Neural cell (in vitro differentiated cells): Measurements from ENCODE around the gene REEP6. TPM values are rescaled to one million over a fixed set of nuclear protein-coding genes. Genes with fewer than 3 reads are reported as not detected.

Experiments used
- H2AFZ ChIP-seq: fragments of 200-600, 300-800 bp; sonication (generic), shearing (Covaris generic); 2 replicates; pipeline ENCODE4 v1.6.0; 2014; ENCODE audit warnings: low read depth, mild to moderate bottlenecking, antibody characterized with exemption, low read length, moderate library complexity
- H3F3A ChIP-seq: fragments of 200-600 bp; shearing (Covaris generic); 2 replicates; pipeline ENCODE4 v1.6.1; 2016; ENCODE audit warnings: mild to moderate bottlenecking, moderate library complexity, mixed read lengths, antibody characterized with exemption, low read length; ENCODE audit not compliant: insufficient read depth, poor library complexity, severe bottlenecking
- H3K27ac ChIP-seq: fragments of 200-600, 300-800 bp; sonication (generic), shearing (Covaris generic); 2 replicates; pipeline ENCODE4 v1.5.1; 2014; ENCODE audit warnings: mild to moderate bottlenecking, low read length, moderate library complexity
- H3K27me3 ChIP-seq: fragments of 300-800, 200-600 bp; sonication (generic), shearing (Covaris generic); 2 replicates; pipeline ENCODE4 v1.6.0; 2014; ENCODE audit warnings: mild to moderate bottlenecking, low read depth, low read length, moderate library complexity; ENCODE audit not compliant: insufficient read depth
- H3K36me3 ChIP-seq: fragments of 300-800, 200-600 bp; sonication (generic), shearing (Covaris generic); 2 replicates; pipeline ENCODE4 v1.5.1; 2014; ENCODE audit warnings: mild to moderate bottlenecking, antibody characterized with exemption, low read length, moderate library complexity; ENCODE audit not compliant: insufficient read depth
- H3K4me2 ChIP-seq: fragments of 300-800, 200-600 bp; sonication (generic), shearing (Covaris generic); 2 replicates; pipeline ENCODE4 v1.6.0; 2014; ENCODE audit warnings: mild to moderate bottlenecking, low read length
- H3K4me3 ChIP-seq: fragments of 300-800, 200-600 bp; sonication (generic), shearing (Covaris generic); 2 replicates; pipeline ENCODE4 v1.5.1; 2014; ENCODE audit warnings: mild to moderate bottlenecking, low read length, moderate library complexity
- H3K79me2 ChIP-seq: fragments of 200-600 bp; shearing (Covaris generic); replicated peaks from 2 replicates; pipeline ENCODE4 v1.6.0; 2014; ENCODE audit warnings: mild to moderate bottlenecking, low read length, moderate library complexity; ENCODE audit not compliant: insufficient read depth
- H3K9ac ChIP-seq: fragments of 300-800, 200-600 bp; sonication (generic), shearing (Covaris generic); 2 replicates; pipeline ENCODE4 v1.6.1; 2016; ENCODE audit warnings: mild to moderate bottlenecking, low read length, mixed read lengths
- H3K9me2 ChIP-seq: fragments of 200-600 bp; shearing (Covaris generic); 2 replicates; pipeline ENCODE4 v1.6.1; 2016; ENCODE audit warnings: mild to moderate bottlenecking, low read length, mixed read lengths; ENCODE audit not compliant: insufficient read depth
- H3K9me3 ChIP-seq: fragments of 200-600, 300-800 bp; sonication (generic), shearing (Covaris generic); 2 replicates; pipeline ENCODE4 v1.6.1; 2016; ENCODE audit warnings: mild to moderate bottlenecking, mixed run types, low read length, moderate library complexity, mixed read lengths
- H4K20me1 ChIP-seq: fragments of 200-600 bp; shearing (Covaris generic); 2 replicates; pipeline ENCODE4 v1.6.1; 2016; ENCODE audit warnings: mild to moderate bottlenecking, mixed run types; ENCODE audit not compliant: insufficient read depth
- EP300 ChIP-seq: fragments of 450-650 bp; conservative IDR thresholded peaks from 2 replicates; pipeline ENCODE4 v1.6.1; 2014; ENCODE audit warnings: antibody characterized with exemption, mild to moderate bottlenecking, moderate library complexity; ENCODE audit not compliant: poor library complexity, severe bottlenecking
- EZH2 ChIP-seq: fragments of 200-600, 300-800 bp; shearing (Covaris generic), sonication (generic); IDR thresholded peaks from 2 replicates; pipeline ENCODE4 v1.6.1; 2014; ENCODE audit warnings: antibody characterized with exemption, low read length, borderline replicate concordance, mild to moderate bottlenecking; ENCODE audit not compliant: insufficient read depth, poor library complexity, severe bottlenecking
- MXI1 ChIP-seq: fragments of 450-650 bp; conservative IDR thresholded peaks from 2 replicates; pipeline ENCODE4 v1.6.1; 2014; ENCODE audit warnings: antibody characterized with exemption, mild to moderate bottlenecking; ENCODE audit not compliant: poor library complexity, severe bottlenecking
- POLR2AphosphoS5 ChIP-seq: IDR thresholded peaks from 2 replicates; pipeline ENCODE4 v1.6.1; 2012
- RAD21 ChIP-seq: fragments of 450-650 bp; conservative IDR thresholded peaks from 2 replicates; pipeline ENCODE4 v1.6.1; 2014; ENCODE audit warnings: antibody characterized with exemption, mild to moderate bottlenecking, moderate library complexity
- SMC3 ChIP-seq: fragments of 450-650 bp; conservative IDR thresholded peaks from 2 replicates; pipeline ENCODE4 v1.6.1; 2014; ENCODE audit warnings: antibody characterized with exemption, mild to moderate bottlenecking, moderate library complexity; ENCODE audit not compliant: poor library complexity
- TAF1 ChIP-seq: IDR thresholded peaks from 2 replicates; pipeline ENCODE4 v1.6.1; 2012; ENCODE audit warnings: low read depth
- polyA plus RNA-seq: library from polyadenylated mRNA; depleted of rRNA; stranded (reverse); fragments of >200 nt; gene quantifications from 2 replicates; pipeline ENCODE4 v1.2.3, GENCODE V29; 2014
- TF ChIP-seq, protein P1 (sequence below): fragments of 450-650 bp; IDR thresholded peaks from 2 replicates; pipeline ENCODE4 v1.5.1; 2014; ENCODE audit warnings: antibody characterized with exemption, mild to moderate bottlenecking, moderate library complexity; ENCODE audit not compliant: poor library complexity, severe bottlenecking
- TF ChIP-seq, protein P2 (sequence below): IDR thresholded peaks from 2 replicates; pipeline ENCODE4 v1.6.1; 2012; ENCODE audit warnings: borderline replicate concordance

The REEP6 gene
- polyA plus RNA-seq, 1 donor from 2014 or later: 10.7 TPM

DNA sequence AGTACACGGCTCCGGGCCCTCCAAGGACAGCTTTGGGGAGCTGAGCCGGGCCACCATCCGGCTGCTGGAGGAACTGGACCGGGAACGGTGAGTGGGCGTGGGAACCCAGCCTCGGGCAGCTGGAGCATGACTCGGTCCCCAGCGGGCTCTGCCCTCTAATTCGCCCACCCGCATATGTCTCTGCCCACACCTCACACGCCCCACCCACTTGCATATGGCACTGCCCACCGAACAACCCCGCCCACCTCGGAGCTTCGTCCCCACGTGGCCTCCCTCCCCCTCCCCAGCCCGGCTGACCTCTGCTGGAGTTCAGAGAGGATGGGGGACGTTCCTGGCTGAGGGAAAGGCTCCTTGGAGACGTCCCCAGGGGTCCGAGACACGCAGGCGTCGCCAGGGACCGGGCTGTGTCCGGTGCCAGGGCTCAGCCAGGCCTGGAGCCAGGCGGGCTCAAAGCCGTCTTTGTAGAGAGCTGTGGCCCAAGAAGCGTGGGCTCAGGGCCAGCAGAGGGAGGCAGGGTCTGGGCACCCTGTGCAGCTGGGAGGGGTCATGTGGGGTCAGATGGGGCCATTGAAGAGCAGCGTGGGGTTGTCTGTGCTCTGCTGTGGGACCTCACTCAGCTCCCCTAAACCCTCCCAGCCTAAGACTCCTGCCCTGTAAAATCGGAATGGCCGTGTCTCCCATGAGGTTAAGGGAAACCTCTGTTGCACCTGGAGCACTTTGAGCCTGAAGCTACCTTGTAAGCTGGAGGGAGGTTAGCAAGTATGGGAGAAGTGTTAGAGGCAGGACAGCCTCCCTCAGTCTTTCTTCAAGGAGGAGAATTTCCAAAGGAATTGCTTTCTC lies 37.2 kb upstream of the REEP6 start:
- peaks cover 4% of the 10 kb centered on the region for H3K36me3 ChIP-seq
- H2AFZ ChIP-seq: no peak overlapping the region
- H3K27me3 ChIP-seq: no peaks in the 10 kb centered on the region
- H3K9me2 ChIP-seq: no peaks in the 10 kb centered on the region
- no peak overlapping the region for H3K4me2 ChIP-seq
- H3K79me2 ChIP-seq: peaks cover 74% of the 10 kb centered on the region
- no peak overlapping the region for H3K27ac ChIP-seq
- peaks cover 30% of the 10 kb centered on the region for H4K20me1 ChIP-seq
- peak overlapping the region; percentile 77 for H3K4me3 ChIP-seq
- peak overlapping the region; percentile 99 for H3K9ac ChIP-seq
- H3F3A ChIP-seq: no peaks in the 10 kb centered on the region
- H3K9me3 ChIP-seq: no peaks in the 10 kb centered on the region
- TF ChIP-seq, protein P1, sequence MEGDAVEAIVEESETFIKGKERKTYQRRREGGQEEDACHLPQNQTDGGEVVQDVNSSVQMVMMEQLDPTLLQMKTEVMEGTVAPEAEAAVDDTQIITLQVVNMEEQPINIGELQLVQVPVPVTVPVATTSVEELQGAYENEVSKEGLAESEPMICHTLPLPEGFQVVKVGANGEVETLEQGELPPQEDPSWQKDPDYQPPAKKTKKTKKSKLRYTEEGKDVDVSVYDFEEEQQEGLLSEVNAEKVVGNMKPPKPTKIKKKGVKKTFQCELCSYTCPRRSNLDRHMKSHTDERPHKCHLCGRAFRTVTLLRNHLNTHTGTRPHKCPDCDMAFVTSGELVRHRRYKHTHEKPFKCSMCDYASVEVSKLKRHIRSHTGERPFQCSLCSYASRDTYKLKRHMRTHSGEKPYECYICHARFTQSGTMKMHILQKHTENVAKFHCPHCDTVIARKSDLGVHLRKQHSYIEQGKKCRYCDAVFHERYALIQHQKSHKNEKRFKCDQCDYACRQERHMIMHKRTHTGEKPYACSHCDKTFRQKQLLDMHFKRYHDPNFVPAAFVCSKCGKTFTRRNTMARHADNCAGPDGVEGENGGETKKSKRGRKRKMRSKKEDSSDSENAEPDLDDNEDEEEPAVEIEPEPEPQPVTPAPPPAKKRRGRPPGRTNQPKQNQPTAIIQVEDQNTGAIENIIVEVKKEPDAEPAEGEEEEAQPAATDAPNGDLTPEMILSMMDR: no peak
- TF ChIP-seq EP300: no peak
- TF ChIP-seq, protein P2, sequence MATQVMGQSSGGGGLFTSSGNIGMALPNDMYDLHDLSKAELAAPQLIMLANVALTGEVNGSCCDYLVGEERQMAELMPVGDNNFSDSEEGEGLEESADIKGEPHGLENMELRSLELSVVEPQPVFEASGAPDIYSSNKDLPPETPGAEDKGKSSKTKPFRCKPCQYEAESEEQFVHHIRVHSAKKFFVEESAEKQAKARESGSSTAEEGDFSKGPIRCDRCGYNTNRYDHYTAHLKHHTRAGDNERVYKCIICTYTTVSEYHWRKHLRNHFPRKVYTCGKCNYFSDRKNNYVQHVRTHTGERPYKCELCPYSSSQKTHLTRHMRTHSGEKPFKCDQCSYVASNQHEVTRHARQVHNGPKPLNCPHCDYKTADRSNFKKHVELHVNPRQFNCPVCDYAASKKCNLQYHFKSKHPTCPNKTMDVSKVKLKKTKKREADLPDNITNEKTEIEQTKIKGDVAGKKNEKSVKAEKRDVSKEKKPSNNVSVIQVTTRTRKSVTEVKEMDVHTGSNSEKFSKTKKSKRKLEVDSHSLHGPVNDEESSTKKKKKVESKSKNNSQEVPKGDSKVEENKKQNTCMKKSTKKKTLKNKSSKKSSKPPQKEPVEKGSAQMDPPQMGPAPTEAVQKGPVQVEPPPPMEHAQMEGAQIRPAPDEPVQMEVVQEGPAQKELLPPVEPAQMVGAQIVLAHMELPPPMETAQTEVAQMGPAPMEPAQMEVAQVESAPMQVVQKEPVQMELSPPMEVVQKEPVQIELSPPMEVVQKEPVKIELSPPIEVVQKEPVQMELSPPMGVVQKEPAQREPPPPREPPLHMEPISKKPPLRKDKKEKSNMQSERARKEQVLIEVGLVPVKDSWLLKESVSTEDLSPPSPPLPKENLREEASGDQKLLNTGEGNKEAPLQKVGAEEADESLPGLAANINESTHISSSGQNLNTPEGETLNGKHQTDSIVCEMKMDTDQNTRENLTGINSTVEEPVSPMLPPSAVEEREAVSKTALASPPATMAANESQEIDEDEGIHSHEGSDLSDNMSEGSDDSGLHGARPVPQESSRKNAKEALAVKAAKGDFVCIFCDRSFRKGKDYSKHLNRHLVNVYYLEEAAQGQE: no peak
- TF ChIP-seq SMC3: no peak
- no peak for TF ChIP-seq POLR2AphosphoS5
- no peak for TF ChIP-seq TAF1
- TF ChIP-seq MXI1: no peak
- TF ChIP-seq RAD21: no peak
- TF ChIP-seq EZH2: no peak

DNA sequence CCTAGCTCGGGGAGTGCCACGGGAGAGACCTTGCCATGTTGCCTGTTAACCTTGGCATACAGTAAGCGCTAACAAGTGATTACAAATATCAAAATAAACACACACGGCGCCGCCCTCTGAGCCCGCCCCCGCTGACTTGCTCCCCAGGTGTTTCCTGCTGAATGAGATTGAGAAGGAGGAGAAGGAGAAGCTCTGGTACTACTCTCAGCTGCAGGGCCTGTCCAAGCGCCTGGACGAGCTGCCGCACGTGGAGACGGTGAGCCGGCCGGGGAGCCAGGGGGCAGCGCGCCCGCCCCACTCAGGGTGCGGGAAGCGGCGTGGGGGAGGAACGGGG lies 36.0 kb upstream of the REEP6 start:
- no peak overlapping the region for H2AFZ ChIP-seq
- no peak overlapping the region for H3K4me2 ChIP-seq
- no peaks in the 10 kb centered on the region for H3K27me3 ChIP-seq
- no peaks in the 10 kb centered on the region for H3K9me3 ChIP-seq
- H3K9me2 ChIP-seq: no peaks in the 10 kb centered on the region
- peaks cover 42% of the 10 kb centered on the region for H4K20me1 ChIP-seq
- H3K4me3 ChIP-seq: no peak overlapping the region
- peaks cover 13% of the 10 kb centered on the region for H3K36me3 ChIP-seq
- no peak overlapping the region for H3K9ac ChIP-seq
- peaks cover 64% of the 10 kb centered on the region for H3K79me2 ChIP-seq
- no peaks in the 10 kb centered on the region for H3F3A ChIP-seq
- no peak overlapping the region for H3K27ac ChIP-seq
- TF ChIP-seq POLR2AphosphoS5 (no peak), TAF1 (no peak), MXI1 (no peak), EZH2 (no peak), RAD21 (no peak), EP300 (no peak), SMC3 (no peak)
- TF ChIP-seq, protein P2: no peak
- TF ChIP-seq, protein P1: no peak
